ENCODE results near the gene SAMD13. TPM values are rescaled to one million over a fixed set of nuclear protein-coding genes. Genes with fewer than 3 reads are reported as not detected.

SAMD13 gene
- total and polyA plus RNA-seq, 2 donors (not counting 3 experiments of a cell fraction or from before 2014, with no cell fraction given) = 1.2 to 4.8 TPM

- CTCF ChIA-PET = interaction anchor here (1.2 to 1.7 kb wide), 2 partner anchors 10 to 72 kb away, joined by 3 to 4 read pairs; no protein-coding TSS in a partner anchor
- no peak overlapping the region for H2AFZ ChIP-seq (ENCODE audit: low read depth, low read length)
- H3K9me1 ChIP-seq (replicated peaks; ENCODE audit: control insufficient read depth, extremely low read depth, insufficient read depth, low read length) = no peaks in the 10 kb centered on the region
- dilution Hi-C loops (cut with MboI; ENCODE audit: extremely low pct_ligation_motif_present, low sequenced_read_pairs) (no loop called here), intact Hi-C loops (cut with micrococcal nuclease) (no loop called here)
- no peak for DNase-seq (ENCODE audit: low read depth, low spot score)
- H3K4me1 ChIP-seq (ENCODE audit: control insufficient read depth, extremely low read depth, insufficient read depth, low read length) = peaks cover 17% of the 10 kb centered on the region
- H3K9ac ChIP-seq (replicated peaks; ENCODE audit: extremely low read depth, insufficient read depth, low read length) = no peak overlapping the region
- TF ChIP-seq GATA2 (IDR thresholded peaks at IDR 0.05; ENCODE audit: insufficient read depth, insufficient read length, low read depth, low read length) (no peak), MAX (IDR thresholded peaks at IDR 0.05; ENCODE audit: insufficient read depth, insufficient read length) (no peak), POLR2AphosphoS5 (IDR thresholded peaks at IDR 0.05; ENCODE audit: insufficient read depth, low read depth, low read length) (no peak)
- H3K79me2 ChIP-seq (ENCODE audit: control insufficient read depth, insufficient read depth, low read length) = no peaks in the 10 kb centered on the region
- no peaks in the 10 kb centered on the region for H3K36me3 ChIP-seq (ENCODE audit: control insufficient read depth in 2 of 2, extremely low read depth in 1 of 2, insufficient read depth in 2 of 2, low read length in 2 of 2)
- H3K4me3 ChIP-seq (replicated peaks in 1 of 3; ENCODE audit: insufficient read depth in 1 of 3, low read depth in 1 of 3, low read length in 3 of 3) = no peak overlapping the region
- H3K9me3 ChIP-seq (replicated peaks; ENCODE audit: control insufficient read depth, insufficient read depth, low read length) = no peaks in the 10 kb centered on the region
- no peak overlapping the region for H3K4me2 ChIP-seq (ENCODE audit: insufficient read depth, low read length)
- no peaks in the 10 kb centered on the region for H3K27me3 ChIP-seq (ENCODE audit: control insufficient read depth in 2 of 2, insufficient read depth in 2 of 2, low read length in 2 of 2)
- FAIRE-seq = no peak
- POLR2A ChIA-PET = no interaction called here
- H3K27ac ChIP-seq (ENCODE audit: insufficient read depth, low read depth, low read length) = no peak overlapping the region
- H4K20me1 ChIP-seq (replicated peaks; ENCODE audit: control insufficient read depth, extremely low read depth, insufficient read depth, low read length) = no peaks in the 10 kb centered on the region
- no TSS peak for BruUV-seq (replicated peaks)
Measured at GRCh38 chr1:84370266-84370665, 68.8 kb downstream of the SAMD13 start.

GRCh38 chr1:84370831-84371394, 69.4 kb downstream of the SAMD13 start:
- no peak for DNase-seq (ENCODE audit: low read depth, low spot score)
- Histone ChIP-seq H3K36me3 (ENCODE audit: control insufficient read depth in 2 of 2, extremely low read depth in 1 of 2, insufficient read depth in 2 of 2, low read length in 2 of 2) (no peaks in the 10 kb centered on the region), H3K9me3 (replicated peaks; ENCODE audit: control insufficient read depth, insufficient read depth, low read length) (no peaks in the 10 kb centered on the region), H3K9ac (replicated peaks; ENCODE audit: extremely low read depth, insufficient read depth, low read length) (no peak overlapping the region), H3K79me2 (ENCODE audit: control insufficient read depth, insufficient read depth, low read length) (no peaks in the 10 kb centered on the region), H3K4me2 (ENCODE audit: insufficient read depth, low read length) (no peak overlapping the region), H4K20me1 (replicated peaks; ENCODE audit: control insufficient read depth, extremely low read depth, insufficient read depth, low read length) (no peaks in the 10 kb centered on the region), H3K9me1 (replicated peaks; ENCODE audit: control insufficient read depth, extremely low read depth, insufficient read depth, low read length) (no peaks in the 10 kb centered on the region), H3K27ac (ENCODE audit: insufficient read depth, low read depth, low read length) (no peak overlapping the region), H2AFZ (ENCODE audit: low read depth, low read length) (no peak overlapping the region), H3K4me1 (ENCODE audit: control insufficient read depth, extremely low read depth, insufficient read depth, low read length) (peaks cover 12% of the 10 kb centered on the region), H3K4me3 (replicated peaks in 1 of 3; ENCODE audit: insufficient read depth in 1 of 3, low read depth in 1 of 3, low read length in 3 of 3) (no peak overlapping the region), H3K27me3 (ENCODE audit: control insufficient read depth in 2 of 2, insufficient read depth in 2 of 2, low read length in 2 of 2) (no peaks in the 10 kb centered on the region)
- BruUV-seq (replicated peaks) = no TSS peak
- TF ChIP-seq EZH2 (IDR thresholded peaks at IDR 0.05; ENCODE audit: borderline replicate concordance, low read depth, low read length, severe bottlenecking) (no peak), JUN (IDR thresholded peaks at IDR 0.05; ENCODE audit: borderline replicate concordance, insufficient read depth, insufficient read length, low read depth) (no peak), POLR2AphosphoS5 (IDR thresholded peaks at IDR 0.05; ENCODE audit: insufficient read depth, low read depth, low read length) (no peak), MYC (IDR thresholded peaks at IDR 0.05; ENCODE audit: low read depth, low read length) (no peak), MAX (IDR thresholded peaks at IDR 0.05; ENCODE audit: insufficient read depth, insufficient read length) (no peak), GATA2 (IDR thresholded peaks at IDR 0.05; ENCODE audit: insufficient read depth, insufficient read length, low read depth, low read length) (no peak), CTCF (IDR thresholded peaks at IDR 0.05; ENCODE audit: extremely low read depth in 1 of 2, insufficient read depth in 1 of 2, low read depth in 1 of 2, low read length in 2 of 2) (no peak), POLR2A (IDR thresholded peaks at IDR 0.05; ENCODE audit: low read depth, low read length) (no peak), FOS (IDR thresholded peaks at IDR 0.05; ENCODE audit: borderline replicate concordance, insufficient read depth, low read length) (no peak)
- ChIA-PET POLR2A (no interaction called here), CTCF (interaction anchor here (1.2 to 1.7 kb wide), 2 partner anchors 9 to 73 kb away, joined by 3 to 4 read pairs; no protein-coding TSS in a partner anchor)
- FAIRE-seq = no peak
- intact Hi-C loops (cut with micrococcal nuclease) (no loop called here), dilution Hi-C loops (cut with MboI; ENCODE audit: extremely low pct_ligation_motif_present, low sequenced_read_pairs) (no loop called here)

All from endothelial cell of umbilical vein (primary cell).